H1 (cell line): ENCODE results near the gene NELFA.

Experiments
- CBX5 ChIP-seq: fragments of 300-800, 300-1000 bp; sonication (generic); IDR thresholded peaks from 2 replicates; pipeline ENCODE4 v1.7.1; 2016; ENCODE audit warnings: antibody characterized with exemption, low read length, low read depth
- HDAC6 ChIP-seq: IDR thresholded peaks from one replicate; pipeline ENCODE4 v1.7.1; 2012; ENCODE audit warnings: low read depth, mild to moderate bottlenecking, inconsistent platforms, low read length, moderate library complexity
- POLR2AphosphoS5 ChIP-seq: IDR thresholded peaks from 2 replicates; pipeline ENCODE4 v1.6.1; 2011; ENCODE audit warnings: low read depth, low read length

DNA sequence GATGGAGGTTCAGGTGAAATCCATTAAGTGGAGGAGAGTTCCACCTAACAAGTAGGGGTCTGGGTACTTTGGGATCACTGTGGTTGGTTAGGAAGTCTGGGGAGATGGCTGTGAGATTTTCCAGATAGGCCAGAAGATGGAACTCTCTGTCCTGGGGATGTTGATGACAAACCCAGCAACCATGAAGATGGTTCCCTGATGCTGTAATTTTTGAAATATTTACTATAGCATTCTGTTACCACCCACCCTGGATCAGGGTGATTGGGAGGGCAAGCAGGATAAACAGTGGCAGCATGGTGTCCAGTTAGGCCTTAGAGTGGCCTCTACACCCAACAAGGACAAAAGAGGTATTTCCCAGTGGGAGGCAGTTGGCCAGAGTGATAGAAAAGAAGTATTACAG is 15.9 kb upstream of the NELFA start:
- TF ChIP-seq CBX5 (no peak), POLR2AphosphoS5 (no peak), HDAC6 (no peak)
